GM12864 (cell line): Measurements from ENCODE around the gene PLEKHJ1.
"Not testable (repeated sequence)": the region's sequence is repeated elsewhere in the genome, so short reads cannot be mapped to it uniquely, and the experiment has no call there.

ENCODE experiments used
- DNase-seq: peaks from one replicate; pipeline ENCODE4 v3.0.0-alpha.2; 2011; ENCODE audit warnings: low read depth
- H3K4me3 ChIP-seq: 2 replicates; pipeline ENCODE4 v1.5.1; 2011; ENCODE audit warnings: mild to moderate bottlenecking, low read depth, low read length, control low read depth
- TF ChIP-seq, protein P1 (sequence below): IDR thresholded peaks from 2 replicates; pipeline ENCODE4 v1.5.1; 2011; ENCODE audit warnings: low read depth, mild to moderate bottlenecking, moderate library complexity, low read length, control low read depth, inconsistent platforms; ENCODE audit errors: missing control alignments

Gene PLEKHJ1

DNA sequence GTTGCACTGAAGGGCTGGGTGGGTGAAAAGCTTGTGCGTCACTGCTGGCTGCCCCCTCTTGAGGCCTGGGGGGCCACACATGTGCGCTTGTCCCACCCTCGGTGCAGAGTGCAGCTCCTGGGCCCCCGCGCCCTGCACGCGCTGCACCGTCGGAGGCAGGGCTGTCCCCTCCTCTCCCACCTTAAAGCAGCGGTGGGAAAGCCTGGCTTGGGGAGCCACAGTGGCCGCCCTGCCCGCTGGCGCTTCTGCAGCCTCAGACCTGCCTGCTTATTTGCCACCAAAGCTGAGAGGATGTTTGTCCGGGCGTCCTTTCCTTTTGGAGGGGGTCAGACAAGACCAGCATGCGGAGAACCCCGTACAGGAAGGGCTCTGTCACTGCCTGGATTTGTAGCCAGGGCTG, 26.7 kb downstream of the PLEKHJ1 start:
- TF ChIP-seq, protein P1, sequence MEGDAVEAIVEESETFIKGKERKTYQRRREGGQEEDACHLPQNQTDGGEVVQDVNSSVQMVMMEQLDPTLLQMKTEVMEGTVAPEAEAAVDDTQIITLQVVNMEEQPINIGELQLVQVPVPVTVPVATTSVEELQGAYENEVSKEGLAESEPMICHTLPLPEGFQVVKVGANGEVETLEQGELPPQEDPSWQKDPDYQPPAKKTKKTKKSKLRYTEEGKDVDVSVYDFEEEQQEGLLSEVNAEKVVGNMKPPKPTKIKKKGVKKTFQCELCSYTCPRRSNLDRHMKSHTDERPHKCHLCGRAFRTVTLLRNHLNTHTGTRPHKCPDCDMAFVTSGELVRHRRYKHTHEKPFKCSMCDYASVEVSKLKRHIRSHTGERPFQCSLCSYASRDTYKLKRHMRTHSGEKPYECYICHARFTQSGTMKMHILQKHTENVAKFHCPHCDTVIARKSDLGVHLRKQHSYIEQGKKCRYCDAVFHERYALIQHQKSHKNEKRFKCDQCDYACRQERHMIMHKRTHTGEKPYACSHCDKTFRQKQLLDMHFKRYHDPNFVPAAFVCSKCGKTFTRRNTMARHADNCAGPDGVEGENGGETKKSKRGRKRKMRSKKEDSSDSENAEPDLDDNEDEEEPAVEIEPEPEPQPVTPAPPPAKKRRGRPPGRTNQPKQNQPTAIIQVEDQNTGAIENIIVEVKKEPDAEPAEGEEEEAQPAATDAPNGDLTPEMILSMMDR = no peak
- no peak overlapping the region for H3K4me3 ChIP-seq
- DNase-seq = no peak

DNA sequence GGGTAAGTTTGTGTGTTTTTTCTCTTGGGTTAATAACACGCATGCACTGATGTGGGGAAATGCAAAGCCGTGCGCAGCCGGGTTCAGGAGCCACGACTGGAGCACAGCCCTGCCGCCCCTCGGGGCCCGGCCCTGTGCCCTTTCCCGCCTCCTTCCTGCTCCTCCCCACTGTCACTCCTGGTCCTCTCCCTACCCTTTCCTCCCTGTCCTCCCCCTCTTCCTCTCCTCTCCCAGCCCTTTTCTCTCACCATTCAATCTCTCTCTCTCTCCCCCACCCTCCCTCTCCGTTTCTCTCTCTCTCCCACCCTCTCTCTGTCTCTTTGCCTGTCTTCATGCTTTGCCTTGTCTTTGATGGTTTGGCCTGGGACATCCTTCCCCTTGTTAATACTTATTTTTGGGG, 27.2 kb downstream of the PLEKHJ1 start:
- DNase-seq = no peak
- no peak overlapping the region for H3K4me3 ChIP-seq
- TF ChIP-seq, protein P1 = no peak

DNA sequence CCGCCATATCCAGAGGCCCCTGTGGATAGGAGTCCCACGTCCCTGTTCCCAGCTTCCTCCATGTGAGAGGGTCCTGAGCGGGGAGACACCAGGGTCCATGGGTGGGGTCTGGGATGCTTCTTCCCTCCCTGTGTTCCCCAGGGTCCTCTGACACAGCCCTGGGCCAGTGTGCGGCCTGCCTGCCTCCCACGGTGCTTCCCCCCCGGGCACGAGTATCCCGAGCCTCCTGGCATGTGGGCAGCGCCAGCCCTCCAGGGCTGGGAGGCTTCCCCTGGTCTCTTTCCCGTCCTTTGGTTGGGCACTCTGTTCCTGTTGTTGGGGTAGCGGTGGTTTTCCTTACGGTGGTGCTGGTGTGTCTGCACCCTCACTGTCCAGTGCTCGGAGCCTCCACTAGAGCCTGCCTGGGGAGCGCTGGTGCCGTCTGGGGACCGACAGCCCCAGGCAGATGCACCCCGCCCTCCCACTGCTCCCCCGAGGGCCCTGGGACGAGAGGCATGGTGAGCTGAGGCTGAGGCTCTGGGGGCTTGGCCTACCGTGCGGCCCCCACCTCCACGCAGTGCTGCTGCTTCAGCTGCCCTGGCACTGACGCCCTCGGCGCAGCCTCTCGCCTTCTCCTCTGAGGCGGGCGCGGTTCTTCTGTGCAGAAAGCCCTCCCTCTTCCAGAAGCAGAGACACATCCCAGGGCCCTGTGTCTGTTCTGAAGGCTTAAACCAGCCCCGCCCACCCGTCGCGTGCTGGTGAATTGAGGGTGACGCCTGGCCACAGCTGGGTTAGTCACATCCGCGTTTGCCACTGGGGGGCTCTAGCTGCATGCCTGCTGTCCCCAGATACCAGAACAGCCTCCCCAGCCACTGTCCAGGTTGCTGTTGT, 27.9 kb downstream of the PLEKHJ1 start:
- TF ChIP-seq, protein P1 = peak; percentile 31
- DNase-seq = no peak
- no peak overlapping the region for H3K4me3 ChIP-seq

DNA sequence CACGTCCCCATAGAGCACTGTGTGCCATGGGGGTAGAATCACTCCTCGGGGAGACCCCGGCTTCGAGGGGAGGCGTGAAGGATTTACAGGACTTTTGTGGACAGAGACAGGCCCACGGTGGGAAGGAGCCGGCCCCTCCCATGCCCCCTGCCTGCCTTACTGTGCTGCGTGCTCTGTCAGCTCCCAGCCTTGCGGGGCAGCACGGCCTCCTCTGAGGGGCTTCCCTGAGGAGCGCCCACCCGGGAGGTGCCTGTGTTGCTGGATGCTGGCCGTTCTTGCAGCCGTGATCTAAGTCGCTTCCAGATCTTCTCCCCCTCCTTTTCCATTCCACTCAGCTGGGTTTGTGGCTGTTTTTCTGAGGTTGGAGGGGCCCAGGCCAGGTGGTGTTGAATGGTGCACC, 29.1 kb downstream of the PLEKHJ1 start:
- DNase-seq = no peak
- TF ChIP-seq, protein P1 = no peak
- H3K4me3 ChIP-seq = no peak overlapping the region

DNA sequence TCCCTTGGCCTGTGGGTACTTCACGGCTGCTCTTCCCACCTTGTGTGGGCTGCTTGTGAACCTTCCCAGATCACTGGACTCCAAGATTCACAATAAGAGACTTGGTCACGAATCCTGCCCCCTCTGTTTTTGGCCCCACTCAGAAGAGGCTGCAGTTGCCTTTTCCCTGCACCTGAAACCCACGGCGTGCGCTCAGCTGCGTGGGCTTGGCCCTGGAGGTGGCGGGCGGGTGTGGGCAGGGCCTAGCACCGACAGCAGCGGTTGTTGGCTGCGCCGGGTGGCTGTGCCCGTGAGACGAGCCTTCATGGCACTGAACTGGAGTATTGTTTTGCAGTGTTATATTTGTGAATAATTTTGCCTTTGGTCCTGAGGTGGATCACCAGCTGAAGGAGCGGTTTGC, 33.8 kb downstream of the PLEKHJ1 start:
- DNase-seq = no peak
- no peak overlapping the region for H3K4me3 ChIP-seq
- TF ChIP-seq, protein P1 = no peak

DNA sequence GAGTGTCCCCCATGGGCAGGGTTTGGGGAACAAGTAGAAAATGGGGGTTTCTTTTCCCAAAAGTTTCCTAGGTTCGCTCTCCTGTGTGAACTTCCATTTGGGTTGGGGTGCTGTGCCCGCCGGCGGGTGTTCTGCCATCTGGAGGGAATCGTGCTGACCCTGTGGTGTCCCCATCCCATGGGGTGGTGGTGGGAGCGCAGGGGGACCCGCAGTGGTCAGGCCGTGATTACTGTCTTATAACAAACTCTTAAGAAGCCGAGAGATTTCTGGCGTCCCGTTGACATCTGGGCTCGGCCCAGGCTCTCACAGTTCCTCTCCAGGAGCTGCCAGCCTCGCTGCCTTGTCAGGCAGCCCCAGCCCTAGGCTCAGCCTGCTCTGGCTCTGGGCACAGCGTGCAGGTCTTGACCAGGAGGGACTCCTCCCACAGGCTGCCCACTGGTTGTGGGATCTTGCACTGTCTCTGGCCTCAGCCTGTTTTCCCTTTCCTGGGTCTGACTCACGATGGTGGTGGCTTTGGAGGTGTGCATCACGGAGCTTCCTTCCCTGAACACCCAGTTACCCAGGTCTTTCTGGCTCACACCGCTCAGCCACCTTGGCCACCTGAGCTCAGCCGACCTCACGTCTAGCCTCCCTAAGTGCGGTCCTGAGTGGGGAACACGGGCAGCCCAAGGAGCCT, 34.5 kb downstream of the PLEKHJ1 start:
- DNase-seq = no peak
- TF ChIP-seq, protein P1 = no peak
- no peak overlapping the region for H3K4me3 ChIP-seq

DNA sequence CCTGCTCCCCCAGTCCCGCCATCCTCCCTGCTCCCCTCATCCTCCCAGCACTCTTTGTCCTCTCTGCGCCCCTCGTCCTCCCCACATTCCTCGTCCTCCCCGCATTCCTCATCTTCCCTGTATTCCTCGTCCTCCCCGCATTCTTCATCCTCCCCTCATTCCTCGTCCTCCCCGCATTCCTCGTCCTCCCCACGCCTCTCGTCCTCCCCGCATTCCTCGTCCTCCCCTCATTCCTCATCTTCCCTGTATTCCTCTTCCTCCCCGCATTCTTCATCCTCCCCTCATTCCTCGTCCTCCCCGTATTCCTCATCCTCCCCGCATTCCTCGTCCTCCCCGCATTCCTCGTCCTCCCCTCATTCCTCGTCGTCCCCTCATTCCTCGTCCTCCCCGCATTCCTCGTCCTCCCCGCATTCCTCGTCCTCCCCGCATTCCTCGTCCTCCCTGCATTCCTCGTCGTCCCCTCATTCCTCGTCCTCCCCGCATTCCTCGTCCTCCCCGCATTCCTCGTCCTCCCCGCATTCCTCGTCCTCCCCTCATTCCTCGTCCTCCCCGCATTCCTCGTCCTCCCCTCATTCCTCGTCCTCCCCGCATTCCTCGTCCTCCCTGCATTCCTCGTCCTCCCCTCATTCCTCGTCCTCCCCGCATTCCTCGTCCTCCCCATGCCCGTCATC, 35.4 kb downstream of the PLEKHJ1 start:
- not testable (repeated sequence) for DNase-seq, H3K4me3 ChIP-seq
